ENCODE results near the gene CDPF1.

Gene CDPF1

DNA sequence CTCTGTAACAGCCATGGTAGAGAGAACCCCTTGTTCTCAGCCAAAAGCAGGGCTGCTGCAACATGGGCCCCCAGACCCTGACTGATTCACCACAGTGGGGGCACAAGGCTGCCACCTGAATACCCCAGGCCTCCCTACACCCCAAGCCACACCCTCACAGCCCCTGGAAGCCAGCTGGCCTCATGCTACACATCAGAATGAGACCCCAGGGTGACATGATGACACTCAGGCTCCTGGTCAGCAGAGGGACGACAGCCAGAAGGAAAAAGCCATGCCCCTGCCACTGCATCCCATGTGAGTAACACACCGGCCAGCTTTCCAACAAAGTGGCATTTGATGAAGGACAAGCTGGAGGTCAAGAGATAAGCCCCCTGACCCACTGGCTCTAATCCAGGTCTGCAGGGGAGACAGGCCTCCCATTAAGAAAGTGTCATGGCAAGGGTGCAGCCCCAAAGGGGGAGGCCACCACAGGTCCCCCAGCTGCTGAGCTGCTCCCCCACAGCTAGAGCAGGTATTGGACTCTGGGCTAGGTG lies 2.6 kb downstream of the CDPF1 start:
- no peak overlapping the region for H3K4me3 ChIP-seq (ENCODE audit: low read length)
- TF ChIP-seq, protein P1, sequence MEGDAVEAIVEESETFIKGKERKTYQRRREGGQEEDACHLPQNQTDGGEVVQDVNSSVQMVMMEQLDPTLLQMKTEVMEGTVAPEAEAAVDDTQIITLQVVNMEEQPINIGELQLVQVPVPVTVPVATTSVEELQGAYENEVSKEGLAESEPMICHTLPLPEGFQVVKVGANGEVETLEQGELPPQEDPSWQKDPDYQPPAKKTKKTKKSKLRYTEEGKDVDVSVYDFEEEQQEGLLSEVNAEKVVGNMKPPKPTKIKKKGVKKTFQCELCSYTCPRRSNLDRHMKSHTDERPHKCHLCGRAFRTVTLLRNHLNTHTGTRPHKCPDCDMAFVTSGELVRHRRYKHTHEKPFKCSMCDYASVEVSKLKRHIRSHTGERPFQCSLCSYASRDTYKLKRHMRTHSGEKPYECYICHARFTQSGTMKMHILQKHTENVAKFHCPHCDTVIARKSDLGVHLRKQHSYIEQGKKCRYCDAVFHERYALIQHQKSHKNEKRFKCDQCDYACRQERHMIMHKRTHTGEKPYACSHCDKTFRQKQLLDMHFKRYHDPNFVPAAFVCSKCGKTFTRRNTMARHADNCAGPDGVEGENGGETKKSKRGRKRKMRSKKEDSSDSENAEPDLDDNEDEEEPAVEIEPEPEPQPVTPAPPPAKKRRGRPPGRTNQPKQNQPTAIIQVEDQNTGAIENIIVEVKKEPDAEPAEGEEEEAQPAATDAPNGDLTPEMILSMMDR (conservative IDR thresholded peaks at IDR 0.05; ENCODE audit: low read depth, low read length) = no peak
- DNase-seq (ENCODE audit: low read depth) = no peak

- no peak overlapping the region for H3K4me3 ChIP-seq (ENCODE audit: low read length)
- TF ChIP-seq, protein P1 (conservative IDR thresholded peaks at IDR 0.05; ENCODE audit: low read depth, low read length) = no peak
- no peak for DNase-seq (ENCODE audit: low read depth)
Measured at GRCh38 chr22:46246178-46246577, 3.9 kb downstream of the CDPF1 start.

GRCh38 chr22:46245511-46245910 lies 4.6 kb downstream of the CDPF1 start:
- no peak for DNase-seq (ENCODE audit: low read depth)
- H3K4me3 ChIP-seq (ENCODE audit: low read length) = no peak overlapping the region
- TF ChIP-seq, protein P1 (conservative IDR thresholded peaks at IDR 0.05; ENCODE audit: low read depth, low read length) = no peak

- DNase-seq (ENCODE audit: low read depth) = no peak
- H3K4me3 ChIP-seq (ENCODE audit: low read length) = no peak overlapping the region
- TF ChIP-seq, protein P1 (conservative IDR thresholded peaks at IDR 0.05; ENCODE audit: low read depth, low read length) = no peak
Measured at GRCh38 chr22:46244771-46245170, 5.3 kb downstream of the CDPF1 start.

- H3K4me3 ChIP-seq (ENCODE audit: low read length) = no peak overlapping the region
- DNase-seq (ENCODE audit: low read depth) = no peak
- TF ChIP-seq, protein P1 (conservative IDR thresholded peaks at IDR 0.05; ENCODE audit: low read depth, low read length) = no peak
Measured at GRCh38 chr22:46242076-46242475, 8.0 kb downstream of the CDPF1 start.

GRCh38 chr22:46241396-46242007 lies 8.6 kb downstream of the CDPF1 start:
- TF ChIP-seq, protein P1 (conservative IDR thresholded peaks at IDR 0.05; ENCODE audit: low read depth, low read length) = no peak
- H3K4me3 ChIP-seq (ENCODE audit: low read length) = no peak overlapping the region
- DNase-seq (ENCODE audit: low read depth) = no peak

GRCh38 chr22:46240907-46241306 lies 9.2 kb downstream of the CDPF1 start:
- H3K4me3 ChIP-seq (ENCODE audit: low read length) = no peak overlapping the region
- TF ChIP-seq, protein P1 (conservative IDR thresholded peaks at IDR 0.05; ENCODE audit: low read depth, low read length) = no peak
- no peak for DNase-seq (ENCODE audit: low read depth)

Data from retinal pigment epithelial cell (primary cell).